Activated CD4-positive, alpha-beta T cell treated with anti-CD3 and anti-CD28 coated beads, Interleukin-2, amount 10 ng/mL, durations not matched to agents 24 days and 14 days (primary cell): ENCODE measurements around the gene SLC43A1. TPM values are rescaled to one million over a fixed set of nuclear protein-coding genes. Genes with fewer than 3 reads are reported as not detected.

Experiments
- DNase-seq: peaks from one replicate; pipeline ENCODE4 v3.0.0; 2022
- H3K27ac Mint-ChIP-seq: one replicate; pipeline ENCODE4 v1.8.0; 2022; ENCODE audit warnings: mild to moderate bottlenecking, mixed read lengths
- H3K27me3 Mint-ChIP-seq: one replicate; pipeline ENCODE4 v1.8.0; 2022; ENCODE audit warnings: mixed read lengths
- H3K36me3 Mint-ChIP-seq: one replicate; pipeline ENCODE4 v1.8.0; 2022; ENCODE audit warnings: low read depth, mild to moderate bottlenecking, mixed read lengths
- H3K4me1 Mint-ChIP-seq: one replicate; pipeline ENCODE4 v1.8.0; 2021; ENCODE audit warnings: mixed read lengths
- H3K4me3 Mint-ChIP-seq: one replicate; pipeline ENCODE4 v1.8.0; 2022; ENCODE audit warnings: mild to moderate bottlenecking, moderate library complexity, mixed read lengths
- H3K9me3 Mint-ChIP-seq: one replicate; pipeline ENCODE4 v1.8.0; 2021; ENCODE audit warnings: mixed read lengths
- intact Hi-C: fragments of 100-400 bp; cut with micrococcal nuclease; formaldehyde crosslinking; loops from one replicate; pipeline ENCODE4 v1.15.1; 2023
- total RNA-seq: library from RNA; stranded (reverse); gene quantifications from 2 replicates; pipeline ENCODE4 v1.2.3, GENCODE V29; 2022

The SLC43A1 gene
- 35.3 and 35.8 TPM in 2 replicates for total RNA-seq

- no peaks in the 10 kb centered on the region for H3K9me3 Mint-ChIP-seq
- H3K4me3 Mint-ChIP-seq = peak within 1 kb of the TSS; percentile 97
- intact Hi-C loops = loop anchor here (1.0 to 2.0 kb wide), 2 partner anchors 12 to 59 kb away; no protein-coding TSS in a partner anchor
- peak; percentile 83 for DNase-seq
- peaks cover 27% of the 10 kb centered on the region for H3K4me1 Mint-ChIP-seq
- peak within 1 kb of the TSS; percentile 91 for H3K27ac Mint-ChIP-seq
- H3K27me3 Mint-ChIP-seq = peaks cover 4% of the 10 kb centered on the region
- peaks cover 2% of the 10 kb centered on the region for H3K36me3 Mint-ChIP-seq
Measured at GRCh38 chr11:57515332-57516060, at the start of gene SLC43A1. TSS of gene SLC43A1 (minus strand) at chr11:57515702. CDS start at chr11:57514111, 1,591 bp downstream.

- Mint-ChIP-seq H3K4me3 (peak overlapping the region; percentile 16), H3K36me3 (peaks cover 50% of the 10 kb centered on the region), H3K27ac (peak overlapping the region; percentile 84), H3K27me3 (no peaks in the 10 kb centered on the region), H3K4me1 (peaks cover 42% of the 10 kb centered on the region), H3K9me3 (no peaks in the 10 kb centered on the region)
- DNase-seq = no peak
- intact Hi-C loops = loop anchor here (10.0 kb wide), 1 partner anchor 1582 kb away; the partner anchor contains the start of gene FAM111A
Measured at GRCh38 chr11:57562596-57562995, 47.1 kb upstream of the SLC43A1 start.

- H3K36me3 Mint-ChIP-seq = peaks cover 70% of the 10 kb centered on the region
- no peak overlapping the region for H3K27ac Mint-ChIP-seq
- intact Hi-C loops = loop anchor here (10.0 kb wide), 1 partner anchor 1585 kb away; the partner anchor contains the start of gene FAM111A
Measured at GRCh38 chr11:57560146-57560545, 44.6 kb upstream of the SLC43A1 start.

GRCh38 chr11:57556041-57556440 lies 40.5 kb upstream of the SLC43A1 start:
- H3K4me1 Mint-ChIP-seq = peaks cover 7% of the 10 kb centered on the region
- intact Hi-C loops = no loop called here
- no peaks in the 10 kb centered on the region for H3K9me3 Mint-ChIP-seq
- no peak overlapping the region for H3K4me3 Mint-ChIP-seq
- H3K36me3 Mint-ChIP-seq = peaks cover 80% of the 10 kb centered on the region
- H3K27me3 Mint-ChIP-seq = no peaks in the 10 kb centered on the region
- H3K27ac Mint-ChIP-seq = no peak overlapping the region
- no peak for DNase-seq

More at GRCh38 chr11:57560146-57560545, 44.6 kb upstream of the SLC43A1 start:
- H3K4me1 Mint-ChIP-seq = peaks cover 40% of the 10 kb centered on the region
- no peak overlapping the region for H3K4me3 Mint-ChIP-seq
- DNase-seq = no peak
- no peaks in the 10 kb centered on the region for H3K9me3 Mint-ChIP-seq
- no peaks in the 10 kb centered on the region for H3K27me3 Mint-ChIP-seq

GRCh38 chr11:57555393-57555792 lies 39.9 kb upstream of the SLC43A1 start:
- DNase-seq = no peak
- H3K27me3 Mint-ChIP-seq = no peaks in the 10 kb centered on the region
- H3K27ac Mint-ChIP-seq = peak overlapping the region; percentile 31
- H3K36me3 Mint-ChIP-seq = peaks cover 83% of the 10 kb centered on the region
- intact Hi-C loops = no loop called here
- H3K4me1 Mint-ChIP-seq = peaks cover 5% of the 10 kb centered on the region
- no peak overlapping the region for H3K4me3 Mint-ChIP-seq
- no peaks in the 10 kb centered on the region for H3K9me3 Mint-ChIP-seq

- Mint-ChIP-seq H3K4me1 (peaks cover 4% of the 10 kb centered on the region), H3K27ac (peak overlapping the region; percentile 25), H3K27me3 (no peaks in the 10 kb centered on the region), H3K36me3 (peaks cover 82% of the 10 kb centered on the region), H3K4me3 (no peak overlapping the region), H3K9me3 (no peaks in the 10 kb centered on the region)
- intact Hi-C loops = no loop called here
- no peak for DNase-seq
Measured at GRCh38 chr11:57552479-57552878, 37.0 kb upstream of the SLC43A1 start.

GRCh38 chr11:57551941-57552340 lies 36.4 kb upstream of the SLC43A1 start:
- Mint-ChIP-seq H3K9me3 (no peaks in the 10 kb centered on the region), H3K4me1 (peaks cover 4% of the 10 kb centered on the region), H3K36me3 (peaks cover 81% of the 10 kb centered on the region), H3K4me3 (no peak overlapping the region), H3K27ac (no peak overlapping the region), H3K27me3 (no peaks in the 10 kb centered on the region)
- DNase-seq = no peak
- intact Hi-C loops = no loop called here

- intact Hi-C loops = no loop called here
- Mint-ChIP-seq H3K9me3 (no peaks in the 10 kb centered on the region), H3K4me1 (no peaks in the 10 kb centered on the region), H3K27me3 (no peaks in the 10 kb centered on the region), H3K4me3 (no peak overlapping the region), H3K36me3 (peaks cover 76% of the 10 kb centered on the region), H3K27ac (no peak overlapping the region)
- no peak for DNase-seq
Measured at GRCh38 chr11:57549983-57550382, 34.5 kb upstream of the SLC43A1 start.

- Mint-ChIP-seq H3K27ac (peak overlapping the region; percentile 41), H3K36me3 (peaks cover 59% of the 10 kb centered on the region), H3K4me3 (no peak overlapping the region), H3K9me3 (no peaks in the 10 kb centered on the region), H3K27me3 (no peaks in the 10 kb centered on the region), H3K4me1 (no peaks in the 10 kb centered on the region)
- intact Hi-C loops = no loop called here
- DNase-seq = no peak
Measured at GRCh38 chr11:57547854-57548377, 32.4 kb upstream of the SLC43A1 start.

GRCh38 chr11:57546869-57547475 lies 31.5 kb upstream of the SLC43A1 start:
- Mint-ChIP-seq H3K4me1 (no peaks in the 10 kb centered on the region), H3K36me3 (peaks cover 51% of the 10 kb centered on the region), H3K9me3 (no peaks in the 10 kb centered on the region), H3K27ac (peak overlapping the region; percentile 72), H3K4me3 (no peak overlapping the region), H3K27me3 (no peaks in the 10 kb centered on the region)
- intact Hi-C loops = no loop called here
- no peak for DNase-seq

- no peak for DNase-seq
- Mint-ChIP-seq H3K36me3 (peaks cover 48% of the 10 kb centered on the region), H3K9me3 (no peaks in the 10 kb centered on the region), H3K4me1 (no peaks in the 10 kb centered on the region), H3K27me3 (no peaks in the 10 kb centered on the region), H3K4me3 (no peak overlapping the region), H3K27ac (no peak overlapping the region)
- intact Hi-C loops = no loop called here
Measured at GRCh38 chr11:57546451-57546850, 30.9 kb upstream of the SLC43A1 start.

- H3K4me3 Mint-ChIP-seq = no peak overlapping the region
- intact Hi-C loops = no loop called here
- H3K4me1 Mint-ChIP-seq = no peaks in the 10 kb centered on the region
- peaks cover 45% of the 10 kb centered on the region for H3K36me3 Mint-ChIP-seq
- no peaks in the 10 kb centered on the region for H3K9me3 Mint-ChIP-seq
- H3K27me3 Mint-ChIP-seq = no peaks in the 10 kb centered on the region
- H3K27ac Mint-ChIP-seq = no peak overlapping the region
- no peak for DNase-seq
Measured at GRCh38 chr11:57545883-57546282, 30.4 kb upstream of the SLC43A1 start.

GRCh38 chr11:57544566-57544965 lies 29.1 kb upstream of the SLC43A1 start:
- Mint-ChIP-seq H3K27me3 (no peaks in the 10 kb centered on the region), H3K4me1 (no peaks in the 10 kb centered on the region), H3K27ac (no peak overlapping the region), H3K36me3 (peaks cover 35% of the 10 kb centered on the region), H3K4me3 (no peak overlapping the region), H3K9me3 (no peaks in the 10 kb centered on the region)
- no peak for DNase-seq
- intact Hi-C loops = no loop called here

- Mint-ChIP-seq H3K27ac (no peak overlapping the region), H3K4me3 (no peak overlapping the region), H3K4me1 (no peaks in the 10 kb centered on the region), H3K36me3 (peaks cover 33% of the 10 kb centered on the region), H3K9me3 (no peaks in the 10 kb centered on the region), H3K27me3 (no peaks in the 10 kb centered on the region)
- no peak for DNase-seq
- intact Hi-C loops = no loop called here
Measured at GRCh38 chr11:57543593-57543992, 28.1 kb upstream of the SLC43A1 start.
